ENCODE measurements around the gene LSS.
"Not testable (repeated sequence)": the region's sequence is repeated elsewhere in the genome, so short reads cannot be mapped to it uniquely, and the experiment has no call there.

LSS gene

DNA sequence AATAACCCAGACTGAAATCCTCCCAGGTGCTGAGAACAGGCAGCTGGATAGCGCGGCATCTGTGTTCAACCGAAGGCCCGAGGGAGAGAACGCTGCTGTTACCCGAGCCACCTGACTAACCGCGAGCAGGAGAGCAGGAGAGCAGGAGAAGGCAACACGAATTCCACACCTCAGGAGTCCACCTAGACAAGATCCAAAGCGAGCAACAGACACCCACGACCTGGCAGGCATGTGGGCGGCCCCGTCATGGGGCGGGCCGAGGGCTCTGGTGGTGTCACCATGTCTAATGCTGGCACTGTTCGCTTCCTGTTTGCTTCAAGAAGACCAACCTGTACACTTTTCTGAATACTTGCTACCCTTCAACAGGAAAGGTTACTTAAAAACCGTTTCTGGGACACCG, 23.4 kb downstream of the LSS start:
- no peak for DNase-seq (ENCODE audit: low read depth in 2 of 2)

DNA sequence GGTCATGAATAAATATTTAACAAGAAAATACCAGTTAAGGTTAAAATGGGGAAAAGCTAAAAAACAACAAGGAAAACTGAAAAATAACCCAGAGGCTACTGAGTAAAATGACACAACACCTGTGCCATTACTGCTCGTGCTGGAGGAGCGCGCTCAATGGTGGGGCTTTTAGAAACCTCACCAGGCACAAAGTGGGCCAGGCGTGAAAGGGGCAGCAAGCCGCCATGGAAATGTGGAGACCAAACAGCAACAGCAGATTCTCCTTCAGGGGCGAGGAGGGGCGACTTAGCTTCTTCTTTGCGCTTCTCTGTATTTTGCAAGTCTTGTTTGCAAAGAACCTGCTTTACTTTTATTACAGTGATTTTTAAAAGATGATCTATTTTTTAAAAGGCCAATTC, 25.4 kb downstream of the LSS start:
- DNase-seq (ENCODE audit: low read depth in 2 of 2): no peak

DNA sequence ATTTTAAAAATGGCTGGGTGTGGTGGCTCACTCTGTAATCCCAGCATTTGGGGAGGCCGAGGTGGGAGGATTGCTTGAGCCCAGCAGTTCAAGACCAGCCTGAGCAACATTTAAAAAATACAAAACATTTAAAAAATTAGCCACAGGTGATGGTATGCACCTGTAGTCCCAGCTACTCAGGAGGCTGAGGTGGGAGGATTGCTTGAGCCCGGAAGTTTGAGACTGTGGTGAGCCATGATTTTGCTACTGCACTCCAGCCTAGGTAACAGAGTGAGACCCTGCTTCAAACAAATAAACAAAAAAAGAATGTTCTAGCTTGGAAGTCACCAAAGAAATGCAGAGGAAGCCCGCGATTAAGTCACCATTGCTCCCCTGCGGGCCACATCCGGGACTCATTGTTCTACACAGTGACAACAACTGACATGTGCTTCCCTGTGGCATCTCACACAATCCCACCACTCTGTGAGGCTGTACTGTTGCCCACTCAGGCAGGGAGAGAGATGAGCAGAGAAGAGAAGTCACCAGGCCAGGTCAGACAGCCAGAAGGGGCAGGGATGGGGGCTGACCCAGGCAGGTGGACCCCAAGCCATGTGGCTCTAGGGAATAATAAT, 25.9 kb downstream of the LSS start:
- DNase-seq (ENCODE audit: low read depth in 2 of 2): no peak

DNA sequence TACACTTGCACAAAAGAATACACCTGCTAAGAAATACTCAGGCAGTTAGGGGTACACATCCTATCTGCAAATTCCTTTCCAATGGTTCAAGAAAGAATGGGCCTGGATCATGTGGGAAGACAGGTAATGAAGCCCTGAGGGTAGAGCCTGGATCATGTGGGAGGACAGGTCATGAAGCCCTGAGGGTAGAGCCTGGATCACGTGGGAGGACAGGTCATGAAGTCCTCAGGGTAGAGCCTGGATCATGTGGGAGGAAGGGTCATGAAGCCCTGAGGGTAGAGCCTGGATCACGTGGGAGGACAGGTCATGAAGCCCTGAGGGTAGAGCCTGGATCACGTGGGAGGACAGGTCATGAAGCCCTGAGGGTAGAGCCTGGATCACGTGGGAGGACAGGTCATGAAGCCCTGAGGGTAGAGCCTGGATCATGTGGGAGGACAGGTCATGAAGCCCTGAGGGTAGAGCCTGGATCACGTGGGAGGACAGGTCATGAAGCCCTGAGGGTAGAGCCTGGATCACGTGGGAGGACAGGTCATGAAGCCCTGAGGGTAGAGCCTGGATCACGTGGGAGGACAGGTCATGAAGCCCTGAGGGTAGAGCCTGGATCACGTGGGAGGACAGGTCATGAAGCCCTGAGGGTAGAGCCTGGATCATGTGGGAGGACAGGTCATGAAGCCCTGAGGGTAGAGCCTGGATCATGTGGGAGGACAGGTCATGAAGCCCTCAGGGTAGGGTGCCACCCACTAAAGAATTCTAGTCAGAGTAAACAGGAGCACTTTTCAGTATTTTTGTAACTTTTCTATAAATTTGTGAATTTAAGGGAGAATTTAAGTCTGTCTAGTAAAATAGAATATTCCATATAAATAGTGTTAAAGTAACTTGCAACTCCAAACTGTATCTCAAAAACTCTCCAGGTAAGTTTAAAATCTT, 27.4 kb downstream of the LSS start:
- DNase-seq (ENCODE audit: low read depth in 2 of 2): not testable (repeated sequence)

DNA sequence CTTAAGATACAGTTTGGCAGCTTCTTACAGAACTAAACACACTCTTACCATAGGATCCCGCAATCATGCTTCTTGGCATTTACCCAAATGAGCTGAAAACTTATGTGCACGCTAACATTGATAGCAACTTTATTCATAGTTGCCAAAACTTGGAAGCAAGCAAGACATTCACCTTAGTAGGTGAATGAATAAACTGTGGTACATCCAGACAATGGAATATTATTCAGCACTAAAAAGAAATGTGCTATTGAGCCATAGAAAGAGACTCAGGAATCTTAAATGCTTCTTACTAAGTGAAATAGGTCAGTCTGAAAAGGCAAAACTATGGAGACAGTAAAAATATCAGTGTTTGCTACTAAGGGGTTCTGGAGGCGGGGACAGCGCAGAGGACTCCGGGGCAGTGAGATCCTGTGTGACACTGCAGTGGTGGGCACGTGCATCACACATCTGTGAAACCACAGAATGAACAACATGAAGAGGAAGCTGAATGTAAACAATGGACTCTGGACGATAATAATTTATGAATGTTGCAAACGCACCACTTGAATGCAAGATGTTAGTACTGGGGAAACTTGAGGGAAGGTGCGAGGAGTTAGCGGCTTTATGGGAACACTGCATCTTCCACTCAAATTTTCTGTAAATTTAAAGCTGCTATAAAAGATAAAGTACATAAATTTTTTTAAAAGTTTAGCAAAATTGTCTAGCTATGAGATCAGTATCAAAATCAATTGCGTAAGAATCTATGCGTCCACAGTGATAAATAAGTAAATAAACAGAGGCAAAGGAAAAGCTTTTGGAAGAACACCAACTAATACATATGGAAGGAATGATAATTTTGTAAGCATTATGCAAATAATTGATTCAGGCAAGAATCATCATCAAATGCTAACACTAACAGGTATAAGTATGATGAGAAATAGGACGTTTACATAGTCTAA, 28.9 kb downstream of the LSS start:
- DNase-seq (ENCODE audit: low read depth in 2 of 2): no peak

DNA sequence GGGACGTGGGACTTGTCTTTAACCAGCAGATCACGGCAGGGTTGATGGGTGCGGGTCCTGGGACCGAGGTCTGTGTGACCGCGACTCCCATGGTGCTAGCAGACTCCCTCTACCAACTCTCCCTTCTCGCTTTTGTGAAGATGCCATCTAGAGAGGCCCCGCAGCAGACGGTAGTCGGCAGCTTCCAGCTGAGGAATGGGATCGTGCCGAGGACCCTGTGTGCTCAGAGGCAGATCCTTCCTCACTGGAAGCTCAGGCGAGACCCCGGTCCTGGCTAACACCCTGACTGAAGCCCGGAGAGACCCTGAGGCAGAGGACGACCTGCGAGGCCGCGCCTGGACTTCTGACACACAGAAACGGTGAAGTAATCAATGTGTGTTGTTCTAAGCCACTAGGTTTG, 31.8 kb downstream of the LSS start:
- no peak for DNase-seq (ENCODE audit: low read depth in 2 of 2)

DNA sequence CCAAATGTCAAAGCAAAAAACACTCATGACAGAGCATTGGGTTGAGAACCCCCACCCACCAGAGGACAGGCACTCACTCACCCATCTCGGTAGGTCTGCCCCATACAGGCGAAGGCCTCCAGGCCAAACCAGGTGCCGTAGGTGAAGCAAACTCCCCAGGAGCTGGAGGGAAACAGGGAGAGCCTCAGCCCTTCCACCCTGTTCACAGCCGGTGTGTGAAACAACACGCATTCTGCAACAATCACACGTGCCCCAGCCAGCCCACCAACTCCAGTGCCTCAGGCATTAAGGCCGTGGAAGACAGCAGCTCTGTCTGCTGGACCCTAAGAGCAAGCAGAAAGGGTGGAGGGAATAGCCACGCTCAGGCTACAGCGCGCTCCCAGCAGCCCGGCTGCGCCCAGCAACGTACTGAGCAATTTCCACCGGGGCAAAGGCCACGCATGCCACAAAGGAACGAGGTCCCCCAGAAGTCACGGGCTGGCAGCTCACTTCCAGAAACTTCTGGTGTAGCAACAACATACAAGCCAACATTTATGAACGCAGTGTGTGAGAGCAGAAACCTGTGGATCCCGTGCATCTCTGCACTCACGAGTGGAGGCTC, 32.9 kb downstream of the LSS start:
- no peak for DNase-seq (ENCODE audit: low read depth in 2 of 2)

DNA sequence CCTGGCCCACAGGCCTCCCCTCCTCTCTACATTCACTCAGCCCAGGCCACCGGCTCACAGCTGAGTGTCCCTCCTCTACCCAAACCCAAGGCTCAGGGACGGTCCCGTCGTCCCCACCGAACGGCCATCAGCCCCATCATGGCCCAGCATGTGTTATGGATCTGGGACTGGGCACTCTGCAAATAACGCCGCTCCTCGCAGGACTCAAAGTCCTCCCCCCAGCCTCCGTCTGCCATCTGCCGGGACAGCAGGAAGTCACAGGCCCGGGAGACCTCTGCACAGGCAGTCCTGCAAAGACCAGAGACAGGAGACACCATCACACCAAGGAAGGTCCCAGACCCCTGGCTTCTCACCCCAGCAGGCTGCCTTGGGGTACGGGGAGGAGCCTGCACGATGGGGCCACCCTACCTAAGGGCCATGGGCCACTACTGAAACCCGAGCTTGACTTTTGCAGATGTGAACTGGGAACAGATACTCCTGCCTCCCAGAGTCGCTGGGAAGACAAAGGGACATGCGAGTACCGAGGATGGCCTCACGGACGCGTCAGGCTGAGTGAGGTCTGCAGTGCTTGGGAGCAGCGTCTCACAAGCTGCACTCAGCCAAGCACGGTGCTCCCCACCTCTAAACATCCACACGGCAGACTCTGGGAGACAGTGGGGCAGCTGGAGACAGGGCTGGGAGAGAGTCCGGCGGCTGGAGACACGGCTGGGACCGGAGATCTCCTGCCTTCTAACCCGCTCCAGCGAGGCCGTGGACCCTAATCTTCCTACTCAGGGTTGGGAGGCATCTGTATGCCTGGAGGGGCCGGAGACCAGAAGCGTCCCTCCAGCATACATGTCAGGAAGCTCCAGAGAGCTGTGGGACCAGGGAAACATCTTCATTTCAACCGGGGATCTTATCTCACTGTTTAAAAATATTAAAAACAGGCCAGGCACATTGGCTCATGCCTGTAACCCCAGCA, 33.9 kb downstream of the LSS start:
- DNase-seq (ENCODE audit: low read depth in 2 of 2): no peak

DNA sequence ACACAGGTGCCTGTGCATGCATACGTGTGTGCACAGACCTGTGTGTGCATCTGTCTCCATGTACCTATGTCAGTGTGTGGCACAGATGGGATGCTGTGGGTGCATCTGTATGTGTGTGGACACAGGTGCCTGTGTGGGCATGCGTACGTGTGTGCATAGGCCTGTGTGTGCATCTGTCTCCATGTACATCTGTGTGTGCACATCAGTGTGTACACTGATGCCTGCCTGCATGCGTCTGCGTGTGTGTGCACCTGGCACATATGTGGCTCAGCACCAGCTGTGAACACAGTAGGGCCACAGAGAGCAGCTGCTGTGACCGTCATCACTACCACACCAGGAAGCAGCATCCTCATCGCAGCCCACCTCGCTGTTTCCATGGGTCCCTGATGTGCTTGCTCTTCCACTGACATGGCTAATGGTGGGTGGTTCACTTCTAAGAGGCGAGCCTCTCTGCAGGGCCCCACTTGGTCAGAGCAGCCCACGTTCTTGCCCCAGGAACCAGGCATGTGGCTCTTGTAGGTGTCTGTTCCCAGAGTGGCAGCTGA, 34.7 kb downstream of the LSS start:
- DNase-seq (ENCODE audit: low read depth in 2 of 2): no peak

DNA sequence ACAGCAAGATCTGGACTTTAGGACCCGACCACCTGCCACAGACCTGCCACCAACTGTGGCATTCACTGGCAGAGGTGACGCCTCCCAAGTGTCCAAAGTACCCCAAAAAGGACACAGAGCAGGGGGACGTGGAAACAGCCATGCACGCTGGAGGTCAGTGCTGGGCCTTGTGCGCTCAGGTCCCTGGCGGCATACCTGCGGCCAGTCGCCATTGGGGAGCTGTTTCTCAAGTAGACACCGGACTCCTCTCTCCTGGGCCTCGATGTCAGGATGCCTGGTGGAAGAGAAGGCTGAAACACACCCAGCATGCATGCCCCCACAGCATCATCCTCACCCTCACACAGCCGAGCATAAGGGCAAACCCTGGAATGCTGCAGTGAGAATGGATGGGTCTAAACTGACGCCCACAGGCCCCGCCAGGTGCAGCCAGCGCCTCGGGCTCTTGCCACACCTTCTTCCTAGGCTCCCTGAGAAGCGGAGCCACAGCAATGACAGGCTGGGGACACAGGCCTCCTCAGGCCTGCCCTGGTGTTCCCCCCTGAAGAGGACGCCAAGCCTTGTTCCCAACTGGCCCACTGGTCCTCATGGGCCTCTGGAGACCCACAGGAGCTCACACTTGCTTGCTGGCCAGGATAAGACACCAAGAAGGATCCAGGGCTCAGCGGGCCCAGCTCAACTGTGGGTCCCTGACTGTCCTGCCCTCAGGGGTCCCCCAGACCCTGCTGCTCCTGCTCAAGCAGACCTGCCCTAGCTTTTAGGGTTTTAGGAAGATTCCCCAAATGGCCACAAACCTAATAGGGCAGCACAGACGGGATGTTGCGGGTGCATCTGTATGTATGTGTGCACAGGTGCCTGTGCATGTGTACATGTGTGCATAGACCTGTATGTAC, 36.6 kb downstream of the LSS start:
- DNase-seq (ENCODE audit: low read depth in 2 of 2): no peak

DNA sequence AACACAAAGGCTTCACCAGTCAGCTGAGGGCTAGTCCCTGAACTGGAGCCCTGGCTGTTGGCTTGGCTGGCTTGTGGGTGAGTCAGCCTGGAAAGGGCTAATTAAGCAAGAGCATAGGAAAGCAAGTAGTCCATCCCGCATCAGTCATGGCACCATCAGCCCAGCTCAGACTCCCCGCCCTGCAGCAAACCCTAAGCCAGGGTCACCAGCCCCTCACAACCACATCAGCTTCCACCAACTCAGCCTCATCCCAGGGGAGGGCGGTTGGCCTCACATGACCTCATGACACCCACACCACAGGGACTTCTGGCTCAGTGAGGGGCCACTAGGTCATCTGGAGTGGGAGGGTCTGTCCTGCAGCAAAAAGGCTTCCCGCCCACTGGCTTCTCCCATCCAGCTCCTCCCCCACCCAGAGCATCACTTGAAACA, 37.3 kb downstream of the LSS start:
- no peak for DNase-seq (ENCODE audit: low read depth in 2 of 2)

DNA sequence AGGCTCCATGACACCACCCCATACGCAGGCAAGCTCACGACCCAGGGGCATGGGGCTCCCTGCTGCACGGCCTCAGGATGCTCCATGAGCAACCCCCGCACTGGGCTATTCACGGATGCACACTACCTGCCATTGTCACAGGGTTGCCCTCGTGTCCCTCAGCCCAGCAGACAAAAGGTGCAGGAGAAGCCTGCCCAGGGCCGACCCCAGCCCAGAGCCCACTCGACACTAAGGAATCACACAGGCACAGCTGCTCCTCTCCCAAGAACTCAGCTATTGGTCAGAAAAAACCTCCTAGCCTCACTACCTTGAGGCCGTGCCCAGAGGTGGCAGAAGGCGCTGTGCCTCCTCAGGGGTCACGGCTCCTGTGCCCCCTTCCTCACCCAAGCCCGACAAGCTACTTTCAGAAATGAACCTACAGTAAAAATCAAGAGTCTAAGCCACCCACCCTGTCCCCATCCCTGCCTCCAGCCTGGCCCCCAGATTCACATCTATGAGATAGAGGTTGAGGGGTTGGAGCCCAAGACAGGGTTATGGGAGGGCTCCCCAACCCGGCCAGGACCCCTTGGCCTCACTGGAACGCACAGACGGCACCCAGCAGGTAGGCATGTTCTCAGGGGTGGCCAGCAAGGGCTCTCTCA, 38.0 kb downstream of the LSS start:
- DNase-seq (ENCODE audit: low read depth in 2 of 2): no peak

DNA sequence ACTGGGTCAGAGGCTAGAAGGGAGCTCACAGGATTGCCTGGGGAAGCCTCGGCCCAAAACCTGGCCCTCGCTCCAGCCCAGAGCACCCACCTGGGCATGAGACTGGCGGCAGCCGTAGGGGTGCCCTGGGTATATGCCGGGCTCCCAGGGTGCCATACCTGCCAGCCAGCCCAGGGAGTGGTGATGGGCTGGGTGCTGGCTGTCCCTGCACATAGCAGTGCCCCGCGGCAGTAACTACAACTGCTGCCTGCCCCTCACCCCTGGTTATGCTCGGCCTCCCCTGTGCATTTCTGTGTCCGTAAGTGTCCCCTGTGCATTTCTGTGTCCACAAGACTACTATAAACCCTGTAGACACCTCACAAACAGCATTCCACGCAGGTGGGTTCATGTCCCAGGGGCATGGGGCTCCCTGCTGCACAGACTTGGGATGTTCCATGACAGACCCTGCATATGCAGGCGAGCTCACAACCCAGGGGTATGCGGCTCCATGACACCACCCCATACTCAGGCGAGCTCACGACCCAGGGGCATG, 38.5 kb downstream of the LSS start:
- DNase-seq (ENCODE audit: low read depth in 2 of 2): no peak

DNA sequence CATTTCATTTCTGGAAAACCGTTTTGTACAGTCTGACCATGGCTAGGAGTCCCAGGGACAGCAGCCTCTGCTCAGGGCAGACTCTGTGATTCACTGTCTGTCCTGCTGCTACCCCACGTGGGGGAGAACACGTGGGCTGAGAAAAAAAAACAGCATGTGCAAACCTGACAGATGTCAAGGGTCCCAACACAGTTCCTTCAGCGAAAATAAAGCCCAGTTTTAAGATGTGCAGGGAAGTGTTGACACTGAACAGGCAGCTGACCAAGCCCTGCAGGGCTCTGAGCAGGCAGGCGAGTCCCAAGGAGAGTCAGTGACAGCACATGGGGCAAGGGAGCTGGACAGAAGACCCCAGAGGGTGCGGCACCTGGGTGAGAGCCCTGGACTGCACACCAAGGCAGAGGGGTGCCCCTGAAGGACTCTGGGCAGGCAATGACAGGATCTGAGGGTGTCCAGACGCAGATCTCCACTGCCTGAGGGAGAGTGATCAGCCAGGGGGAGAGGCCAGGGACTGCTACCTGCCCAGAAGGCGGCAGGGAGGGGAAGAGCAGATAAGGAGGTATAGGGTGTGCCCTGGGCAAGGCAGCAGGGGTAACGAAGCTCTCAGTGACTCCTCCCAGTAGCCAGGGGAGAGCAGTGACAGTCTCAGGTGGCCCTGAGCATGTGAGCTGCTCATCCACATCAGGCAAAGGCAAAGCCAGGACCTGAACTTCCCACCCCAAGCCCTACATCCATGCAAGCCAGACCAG, 39.2 kb downstream of the LSS start:
- DNase-seq (ENCODE audit: low read depth in 2 of 2): no peak

DNA sequence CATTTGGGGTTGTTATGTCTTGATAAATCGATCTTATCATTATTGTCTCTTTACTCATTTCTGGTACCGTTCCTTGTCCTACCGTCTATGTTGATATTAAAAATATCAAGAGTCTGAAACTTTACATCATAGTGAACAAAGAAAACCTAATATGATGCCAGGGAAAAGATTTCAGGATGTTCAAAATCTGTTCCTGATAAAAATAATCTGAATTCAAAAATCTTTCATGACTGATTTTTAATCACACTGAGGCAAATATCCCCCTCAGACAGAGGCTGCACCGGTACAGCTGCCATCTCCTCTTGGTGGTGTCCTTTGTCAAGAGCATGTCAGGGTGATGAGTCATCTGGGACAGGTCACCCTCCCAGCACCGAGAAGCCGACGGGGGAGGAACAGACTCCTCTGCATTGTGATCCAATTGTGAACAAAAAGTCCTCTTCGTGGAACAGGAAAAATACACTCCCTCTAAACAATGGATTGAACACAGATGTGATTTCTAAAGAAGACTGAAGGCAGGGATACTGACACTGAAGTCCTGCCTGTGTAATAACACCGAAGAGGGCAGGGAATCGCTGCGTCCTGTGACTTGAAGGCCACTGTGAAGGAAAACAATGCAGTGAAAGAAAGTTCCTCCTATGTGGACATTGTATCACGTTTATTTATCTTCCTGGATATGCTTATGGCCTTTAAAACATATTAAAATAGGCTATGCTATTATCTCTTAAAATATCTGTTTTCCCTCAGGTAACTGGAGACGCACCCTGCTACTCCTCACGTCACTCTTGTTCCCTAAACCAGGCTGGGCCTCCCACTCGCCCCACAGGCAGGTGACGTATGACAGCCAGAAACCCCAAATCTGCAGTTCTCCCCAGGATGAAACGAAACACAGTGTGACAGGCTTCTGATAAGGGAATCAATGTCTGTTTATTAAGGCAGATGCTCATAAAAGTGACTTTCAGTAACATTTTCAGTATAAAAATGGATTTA, 40.1 kb downstream of the LSS start:
- no peak for DNase-seq (ENCODE audit: low read depth in 2 of 2)

DNA sequence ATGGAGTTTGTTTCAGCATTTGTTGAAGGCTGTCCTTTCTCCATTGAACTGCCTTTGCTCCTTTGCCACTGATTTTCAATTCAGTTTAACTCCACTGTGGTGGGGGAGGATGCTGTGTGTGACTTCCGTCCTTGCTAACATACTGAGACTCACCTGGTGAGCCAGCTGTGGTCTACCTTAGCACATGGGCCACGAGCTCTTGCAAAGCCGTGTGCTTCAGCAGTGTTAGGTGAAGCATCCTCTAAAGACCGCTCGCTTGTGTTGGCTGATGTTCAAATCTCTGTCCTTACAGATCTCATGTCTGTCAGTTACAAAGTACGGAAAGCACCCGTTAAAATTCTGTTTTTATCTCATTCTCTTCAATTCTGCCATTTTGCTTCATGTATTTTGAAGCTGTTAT, 40.8 kb downstream of the LSS start:
- no peak for DNase-seq (ENCODE audit: low read depth in 2 of 2)

DNA sequence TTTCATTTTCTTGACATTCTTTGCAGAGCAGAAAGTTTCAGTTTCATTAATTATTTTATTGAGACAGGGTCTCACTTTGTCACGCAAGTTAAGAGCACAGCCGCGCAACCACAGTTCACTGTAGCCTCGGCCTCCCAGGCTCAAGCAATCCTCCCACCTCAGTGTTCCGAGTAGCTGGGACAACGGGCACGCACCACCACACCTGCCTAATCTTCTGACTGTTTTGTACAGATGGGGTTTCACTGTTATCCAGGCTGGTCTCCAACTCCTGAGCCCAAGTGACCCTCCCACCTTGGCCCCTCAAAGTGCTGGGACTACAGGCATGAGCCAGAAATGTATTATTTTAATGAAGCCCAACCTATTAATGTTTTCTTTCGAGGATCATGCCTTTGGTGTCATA, 41.3 kb downstream of the LSS start:
- no peak for DNase-seq (ENCODE audit: low read depth in 2 of 2)

All from activated CD4-positive, alpha-beta T cell treated with anti-CD3 and anti-CD28 coated beads for 24 hours (primary cell).